Measurements from ENCODE around the gene CELF3.
"Not testable (repeated sequence)": the region's sequence is repeated elsewhere in the genome, so short reads cannot be mapped to it uniquely, and the experiment has no call there.

Gene CELF3

GRCh38 chr1:151703813-151704212, 12.8 kb downstream of the CELF3 start:
- no peak for DNase-seq (ENCODE audit: low read depth)

GRCh38 chr1:151702936-151703335, 13.7 kb downstream of the CELF3 start:
- DNase-seq (ENCODE audit: low read depth): no peak

GRCh38 chr1:151701515-151701914, 15.1 kb downstream of the CELF3 start:
- DNase-seq (ENCODE audit: low read depth): no peak

GRCh38 chr1:151693057-151693651, 23.4 kb downstream of the CELF3 start:
- DNase-seq (ENCODE audit: low read depth): peak; percentile 38

- DNase-seq (ENCODE audit: low read depth): no peak
Measured at GRCh38 chr1:151692226-151692625, 24.4 kb downstream of the CELF3 start.

- no peak for DNase-seq (ENCODE audit: low read depth)
Measured at GRCh38 chr1:151689494-151689893, 27.1 kb downstream of the CELF3 start.

- no peak for DNase-seq (ENCODE audit: low read depth)
Measured at GRCh38 chr1:151686561-151686960, 30.0 kb downstream of the CELF3 start.

GRCh38 chr1:151684128-151684527, 32.5 kb downstream of the CELF3 start:
- no peak for DNase-seq (ENCODE audit: low read depth)

- not testable (repeated sequence) for DNase-seq (ENCODE audit: low read depth)
Measured at GRCh38 chr1:151682901-151683300, 33.7 kb downstream of the CELF3 start.

- DNase-seq (ENCODE audit: low read depth): peak; percentile 24
Measured at GRCh38 chr1:151681923-151682322, 34.7 kb downstream of the CELF3 start.

GRCh38 chr1:151680826-151681225, 35.8 kb downstream of the CELF3 start:
- peak; percentile 91 for DNase-seq (ENCODE audit: low read depth)

- peak; percentile 51 for DNase-seq (ENCODE audit: low read depth)
Measured at GRCh38 chr1:151680391-151680790, 36.2 kb downstream of the CELF3 start.

GRCh38 chr1:151673407-151673806, 43.2 kb downstream of the CELF3 start:
- DNase-seq (ENCODE audit: low read depth): no peak

GRCh38 chr1:151670036-151670675, 46.4 kb downstream of the CELF3 start:
- not testable (repeated sequence) for DNase-seq (ENCODE audit: low read depth)

GRCh38 chr1:151668090-151668489, 48.5 kb downstream of the CELF3 start:
- no peak for DNase-seq (ENCODE audit: low read depth)

- DNase-seq (ENCODE audit: low read depth): no peak
Measured at GRCh38 chr1:151661751-151662150, 54.9 kb downstream of the CELF3 start.

GRCh38 chr1:151655371-151655770, 61.2 kb downstream of the CELF3 start:
- peak; percentile 24 for DNase-seq (ENCODE audit: low read depth)

- DNase-seq (ENCODE audit: low read depth): peak; percentile 95
Measured at GRCh38 chr1:151653397-151653796, 63.2 kb downstream of the CELF3 start.

All from iris pigment epithelial cell (primary cell).